ENCODE measurements around the gene PPIG.

- TF ChIP-seq CTCF (conservative IDR thresholded peaks at IDR 0.05 in 1 of 2, IDR thresholded peaks at IDR 0.05 in 1 of 2; ENCODE audit: extremely low read depth in 1 of 2, insufficient read depth in 1 of 2, low read depth in 1 of 2, low read length in 2 of 2) (no peak), EZH2 (IDR thresholded peaks at IDR 0.05; ENCODE audit: borderline replicate concordance, low read length) (no peak)
Measured at GRCh38 chr2:169644173-169644572, 60.0 kb downstream of the PPIG start.

All from mammary epithelial cell (primary cell).